ENCODE data around the gene UTS2B.

Gene UTS2B

DNA sequence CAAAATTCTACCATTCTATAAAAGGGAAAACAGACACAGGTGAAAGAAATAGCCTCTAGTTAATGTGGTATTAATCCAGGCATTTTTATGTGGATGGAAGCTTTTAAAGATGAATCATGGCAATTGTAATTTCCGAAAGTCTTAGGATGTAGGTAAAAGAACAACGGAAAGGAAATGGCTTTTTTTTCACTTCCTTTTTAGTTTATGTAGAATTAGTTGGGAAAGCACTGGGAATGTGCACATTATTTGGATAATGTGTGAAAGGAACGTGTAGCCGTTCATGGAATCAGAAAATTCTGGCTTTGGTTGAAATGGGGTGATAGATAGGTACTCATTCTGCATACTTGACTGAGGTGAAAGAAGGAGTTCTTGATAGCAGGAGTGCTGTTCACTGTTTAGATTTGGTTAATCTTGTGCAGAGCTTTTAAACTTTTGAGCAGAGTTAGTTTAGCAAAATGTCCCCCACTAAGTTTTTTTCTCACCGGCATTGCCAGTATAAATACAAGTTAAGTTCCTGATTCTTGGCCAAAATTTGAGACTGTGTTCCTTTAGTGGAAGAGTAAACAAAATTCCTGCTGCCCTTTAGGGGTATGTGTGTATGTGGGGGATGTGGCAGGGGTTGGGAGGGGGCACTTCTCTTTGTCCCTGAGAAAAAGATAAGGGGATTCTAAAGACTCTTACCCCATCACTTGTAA lies 20.2 kb upstream of the UTS2B start:
- DNase-seq = no peak

GRCh38 chr3:191348098-191348497 lies 17.8 kb upstream of the UTS2B start:
- no peak for DNase-seq

- no peak for DNase-seq
Observed at GRCh38 chr3:191347228-191347627, 16.9 kb upstream of the UTS2B start.

- DNase-seq = no peak
Observed at GRCh38 chr3:191345334-191345733, 15.0 kb upstream of the UTS2B start.

DNA sequence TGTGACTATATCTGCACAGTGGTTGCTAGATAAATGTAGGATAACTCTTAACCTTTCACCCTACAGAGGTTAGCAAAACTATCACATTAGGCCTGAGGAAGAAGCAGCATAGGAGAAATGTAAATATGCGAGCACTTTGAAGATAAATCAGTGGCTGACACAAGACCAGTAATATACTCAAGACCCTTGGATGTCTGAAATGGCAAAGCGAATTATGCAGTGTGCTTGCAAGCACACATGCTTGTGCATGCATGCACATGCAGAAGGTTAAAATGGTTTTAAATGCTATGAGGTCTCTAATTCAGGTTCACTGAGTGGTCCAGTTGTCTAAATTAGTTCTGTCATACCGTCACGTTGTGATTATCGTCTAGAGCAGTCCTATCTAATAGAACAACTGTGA lies 13.6 kb upstream of the UTS2B start:
- no peak for DNase-seq

DNA sequence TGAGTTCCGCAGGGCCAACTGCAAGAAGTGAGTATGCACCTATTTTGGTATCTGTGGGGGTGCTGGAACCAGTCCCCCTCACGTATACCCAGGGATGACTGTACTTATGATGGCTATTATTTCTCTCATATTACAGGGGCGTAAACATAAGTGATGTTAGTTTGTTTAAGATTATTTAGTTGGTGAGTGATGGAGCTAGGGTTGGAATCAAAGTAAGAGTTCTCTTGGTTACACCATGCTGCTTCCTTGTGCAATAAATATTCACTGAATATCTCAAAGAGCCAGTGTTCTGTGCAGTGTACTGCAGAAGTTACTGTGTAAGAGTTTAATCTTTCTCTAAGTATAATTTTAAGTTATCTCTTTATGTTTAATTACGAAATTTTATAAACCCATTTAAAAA lies 12.8 kb upstream of the UTS2B start:
- DNase-seq = no peak

GRCh38 chr3:191342411-191342810 lies 12.1 kb upstream of the UTS2B start:
- no peak for DNase-seq

DNA sequence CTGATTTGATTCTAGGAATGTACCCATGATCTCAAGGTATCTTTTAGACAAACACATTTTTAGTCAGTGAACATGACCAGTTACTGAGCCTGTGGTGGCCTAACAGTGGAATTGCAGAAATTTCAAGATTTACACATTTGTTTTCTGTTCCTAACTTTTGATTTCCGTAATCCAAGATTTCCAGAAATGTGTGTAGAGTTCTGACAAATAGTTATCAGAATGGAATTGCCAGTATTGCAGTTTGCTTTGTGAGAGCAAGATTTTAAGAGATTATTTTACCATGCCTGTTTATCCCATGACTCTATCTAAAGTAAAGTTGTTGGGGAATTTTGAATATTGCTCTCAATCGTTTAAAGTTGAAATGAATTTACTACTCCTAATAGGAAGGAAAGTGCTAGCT lies 11.7 kb upstream of the UTS2B start:
- DNase-seq = no peak

DNA sequence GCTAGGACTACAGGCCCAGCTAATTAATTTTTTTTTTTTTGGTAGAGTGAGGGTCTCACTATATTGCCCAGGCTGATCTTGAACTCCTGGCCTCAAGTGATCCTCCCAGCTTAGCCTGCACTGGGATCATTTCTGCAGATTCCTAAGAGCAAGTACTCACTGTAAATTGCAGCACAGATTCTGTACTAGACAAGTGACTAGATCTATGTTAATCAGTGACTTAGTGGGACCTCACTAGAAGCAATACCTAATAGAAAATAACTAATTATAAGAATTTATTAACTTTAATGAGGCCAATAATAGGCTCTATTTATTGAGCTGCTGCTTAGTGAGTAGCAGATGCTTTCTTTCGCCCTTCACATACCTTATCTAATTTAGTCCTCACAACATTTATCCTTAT lies 10.6 kb upstream of the UTS2B start:
- DNase-seq = no peak

DNA sequence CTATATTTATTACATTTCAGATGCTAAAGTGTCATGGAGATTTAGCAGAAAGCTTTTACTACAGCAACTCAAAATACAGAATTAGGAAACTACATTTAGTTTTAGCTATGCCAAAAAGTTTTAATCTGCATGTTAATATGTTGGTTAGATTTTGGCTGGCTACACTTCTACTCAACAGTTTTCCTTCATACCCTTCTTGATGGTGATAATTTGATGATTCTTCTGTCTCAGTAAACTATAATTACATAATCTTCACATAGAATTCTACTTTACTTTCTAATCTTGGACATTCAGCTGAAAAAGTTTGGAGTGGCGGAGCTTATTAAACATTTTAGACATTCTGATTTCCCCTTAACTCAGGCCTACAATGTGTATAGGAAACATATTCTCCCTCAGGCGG lies 10.0 kb upstream of the UTS2B start:
- no peak for DNase-seq

DNA sequence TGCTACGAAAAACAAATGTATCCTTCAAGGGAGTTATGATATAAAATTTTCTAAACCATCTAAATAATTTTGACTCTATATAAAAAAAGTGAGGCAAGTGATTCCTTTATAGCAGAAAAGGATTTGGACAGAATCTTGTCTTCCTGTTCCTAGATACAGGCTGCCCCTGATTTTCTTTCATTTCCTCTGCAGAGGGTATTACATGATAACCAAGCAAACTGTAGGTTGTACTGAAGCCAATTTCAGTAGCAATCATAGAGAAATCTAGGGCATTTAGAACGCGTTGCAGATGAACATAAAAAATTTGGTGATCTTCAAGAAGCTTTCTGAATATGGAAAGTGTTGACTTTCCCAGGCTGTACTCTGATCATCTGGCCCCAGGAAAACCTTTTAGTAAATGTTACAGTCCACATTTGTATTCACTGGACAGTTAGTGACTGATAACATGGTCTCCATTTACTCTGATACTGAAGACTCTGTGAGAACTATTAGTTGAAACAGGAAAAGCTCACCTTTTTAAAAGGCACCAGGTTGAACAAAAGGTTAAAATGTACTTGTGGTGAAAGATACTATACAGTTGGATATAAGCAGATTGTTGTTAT lies 9.1 kb upstream of the UTS2B start:
- DNase-seq = no peak

DNA sequence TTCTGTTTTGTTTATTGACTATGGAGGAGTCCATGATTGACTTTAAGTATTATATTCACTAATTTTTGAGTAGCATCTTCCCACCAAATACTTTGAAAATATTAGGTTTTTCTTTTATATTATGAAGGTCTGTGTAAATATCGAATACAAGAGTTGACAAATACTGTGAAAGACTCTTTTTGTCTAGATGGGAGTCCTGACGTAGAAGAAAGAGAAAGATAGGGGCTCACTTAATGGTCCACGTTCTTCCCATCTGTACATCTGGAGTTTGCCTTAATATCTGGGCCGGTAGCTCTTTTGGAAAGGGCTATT lies 7.8 kb upstream of the UTS2B start:
- DNase-seq = no peak

GRCh38 chr3:191336833-191337232 lies 6.5 kb upstream of the UTS2B start:
- no peak for DNase-seq

DNA sequence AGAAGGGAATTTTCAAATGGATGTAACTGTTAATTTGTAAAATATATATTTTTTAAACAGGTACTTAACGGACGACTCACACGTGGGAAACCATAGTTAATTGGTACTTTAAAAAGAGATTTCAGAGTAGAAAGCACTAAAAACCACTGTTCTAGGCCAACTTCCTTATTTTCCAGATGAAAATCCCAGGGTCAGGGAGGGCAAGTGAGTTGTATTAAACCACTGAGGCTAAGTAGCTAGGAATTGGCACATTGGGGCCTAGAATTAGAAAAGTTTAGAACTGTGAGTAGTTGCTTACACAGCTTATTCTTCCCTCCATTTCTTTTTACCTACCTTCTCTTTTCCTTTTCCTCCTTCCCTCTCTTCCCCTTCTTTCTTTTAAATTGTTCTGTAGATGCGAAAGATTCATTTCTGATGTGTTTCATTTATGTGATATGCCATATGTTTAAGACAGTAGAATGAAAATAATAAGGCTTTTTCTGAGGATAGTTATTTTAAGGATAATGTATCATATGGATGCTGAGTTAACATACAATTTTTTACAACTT lies 4.1 kb upstream of the UTS2B start:
- no peak for DNase-seq

- no peak for DNase-seq
Observed at GRCh38 chr3:191333298-191333880, 3.1 kb upstream of the UTS2B start.

- DNase-seq = no peak
Observed at GRCh38 chr3:191331388-191331787, 1.1 kb upstream of the UTS2B start.

DNA sequence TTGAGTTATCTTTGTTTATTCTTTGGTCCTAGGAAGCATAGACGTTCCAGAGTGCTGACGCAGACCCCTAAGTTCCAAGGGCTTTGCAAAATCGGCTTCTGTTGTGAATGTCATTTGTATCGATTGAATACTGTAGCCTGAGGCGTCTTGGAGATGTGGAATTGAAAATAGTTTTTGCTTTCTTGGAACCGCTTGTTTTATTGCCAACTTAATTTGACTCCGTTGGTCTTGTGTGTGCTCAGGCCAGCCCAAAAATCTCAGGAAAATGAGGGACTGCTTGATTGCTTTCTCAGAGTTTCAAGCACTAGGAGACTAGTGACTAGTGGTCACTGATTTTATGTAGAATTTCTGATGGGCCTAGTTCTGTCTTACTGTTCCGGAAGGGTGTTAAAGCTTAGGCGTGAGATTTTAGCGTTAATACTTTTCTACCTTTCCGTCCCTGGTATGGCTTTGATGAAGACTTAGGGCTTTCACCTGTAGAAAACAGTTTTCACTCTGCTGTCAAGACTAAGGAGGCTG lies 263 bp upstream of the UTS2B start:
- no peak for DNase-seq

DNA sequence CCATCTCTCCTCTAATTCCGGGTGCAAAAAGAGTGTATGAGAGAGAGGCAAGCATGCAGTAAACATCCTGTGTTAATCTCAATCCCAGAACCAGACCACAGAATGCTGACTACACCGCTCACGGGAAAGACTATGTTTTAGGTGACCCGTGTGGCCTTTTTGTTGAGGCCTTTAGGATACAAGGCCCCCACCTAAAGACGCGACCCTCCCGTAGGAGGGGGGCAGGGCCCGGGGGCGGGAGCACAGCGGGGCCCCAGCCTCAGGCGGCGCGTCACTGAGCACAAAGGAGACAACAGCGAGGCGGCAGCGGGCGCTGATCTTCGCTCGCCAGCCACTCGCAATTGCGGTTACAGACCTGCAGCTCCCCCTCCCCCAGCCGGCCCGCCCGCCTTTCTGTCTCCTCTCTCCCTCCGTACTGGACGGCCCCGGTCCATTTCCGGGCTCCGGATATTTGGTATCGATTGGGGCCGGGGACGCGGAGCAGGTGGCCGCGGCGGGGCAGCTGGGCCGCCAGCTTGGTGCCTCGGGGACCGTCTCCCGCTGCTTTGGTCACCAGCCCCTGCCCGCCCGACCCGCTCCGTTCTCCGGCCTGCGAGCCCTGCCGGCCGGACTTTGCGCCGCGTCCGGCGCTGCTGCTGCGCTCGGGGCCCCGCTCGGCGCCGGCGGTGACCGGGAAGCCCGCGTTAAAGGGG lies 1.2 kb downstream of the UTS2B start, which contains the start of gene CCDC50:
TSS of gene CCDC50 (plus strand) at position 433 of the 692 bp plus-strand sequence. CDS start 281 bp downstream, outside the sequence.
- DNase-seq = peak; percentile 27

- no peak for DNase-seq
Observed at GRCh38 chr3:191328383-191328961, 1.9 kb downstream of the UTS2B start.

- DNase-seq = no peak
Observed at GRCh38 chr3:191327526-191327925, 2.8 kb downstream of the UTS2B start.

- no peak for DNase-seq
Observed at GRCh38 chr3:191324936-191325335, 5.4 kb downstream of the UTS2B start.

DNA sequence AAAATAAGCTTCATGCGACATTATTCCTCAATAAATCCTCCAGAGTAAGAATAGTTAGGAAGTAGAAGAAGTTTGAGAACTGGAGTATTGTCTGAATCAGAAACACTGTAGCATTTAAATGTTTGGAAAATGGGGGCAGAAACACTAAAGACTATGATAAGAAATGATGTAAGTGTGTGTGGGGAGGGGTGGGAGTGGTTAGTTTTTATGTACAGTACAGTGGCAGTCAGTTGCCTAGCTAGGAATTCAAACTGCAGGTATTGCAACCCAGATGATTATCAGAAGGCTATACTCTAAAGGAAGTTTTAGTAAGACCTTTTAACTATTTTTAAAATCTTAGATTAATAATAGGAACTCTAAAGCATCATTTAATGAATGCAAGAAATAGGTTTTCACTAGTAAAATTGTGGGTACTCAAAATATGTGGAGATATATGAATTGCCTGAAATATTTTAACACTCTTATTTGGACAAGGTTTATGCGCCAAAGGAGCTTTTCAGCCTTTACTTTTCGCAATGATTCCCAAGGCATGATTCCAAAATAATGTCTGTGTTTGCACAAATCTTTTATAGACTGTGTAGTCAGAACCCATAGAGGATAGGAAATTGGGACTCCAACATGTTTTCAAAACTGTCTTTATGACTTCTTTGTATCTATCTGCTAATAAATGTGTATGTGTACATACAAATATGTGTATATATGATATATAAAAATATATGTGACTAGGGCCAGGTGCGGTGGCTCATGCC lies 9.1 kb downstream of the UTS2B start:
- no peak for DNase-seq

All from NCI-H1048 (cell line).